Lower lobe of right lung (tissue), 2 donors: Measurements from ENCODE around the gene PRSS1. TPM values are rescaled to one million over a fixed set of nuclear protein-coding genes. Genes with fewer than 3 reads are reported as not detected.
A peak's percentile ranks its signal among the peaks of the same experiment; 100 is the strongest.

Source experiments
- ATAC-seq, 2 donors: fragments of 200-7000 bp; cut with Tn5 transposase; one replicate each; pipeline ENCODE4 v1.9.1; 2020 to 2022; ENCODE audit warnings: mild to moderate bottlenecking in 2 of 2, moderate library complexity in 2 of 2
- DNase-seq: peaks from one replicate; pipeline ENCODE4 v3.0.0-alpha.2; 2020
- H3K27ac ChIP-seq: fragments of 200-600 bp; one replicate; pipeline ENCODE4 v1.8.0; 2022
- H3K27me3 ChIP-seq: fragments of 200-600 bp; one replicate; pipeline ENCODE4 v1.8.0; 2022; ENCODE audit warnings: low read depth
- H3K36me3 ChIP-seq: fragments of 200-600 bp; one replicate; pipeline ENCODE4 v1.8.0; 2022; ENCODE audit warnings: mild to moderate bottlenecking
- H3K4me1 ChIP-seq: fragments of 200-600 bp; one replicate; pipeline ENCODE4 v1.8.0; 2022
- H3K4me3 ChIP-seq: fragments of 200-600 bp; one replicate; pipeline ENCODE4 v1.8.0; 2022; ENCODE audit warnings: mild to moderate bottlenecking
- H3K9me3 ChIP-seq: fragments of 200-600 bp; one replicate; pipeline ENCODE4 v1.8.0; 2022
- CTCF ChIP-seq: fragments of 200-600 bp; IDR thresholded peaks from one replicate; pipeline ENCODE4 v1.8.0; 2022; ENCODE audit warnings: antibody characterized with exemption, mild to moderate bottlenecking
- intact Hi-C: fragments of 100-400 bp; cut with DNase I; formaldehyde crosslinking; loops from one replicate; pipeline ENCODE4 v1.11.0; 2022
- total RNA-seq: library from RNA; stranded (reverse); fragmentation: NEBNext Ultra II Directional; extraction: Animal tissue kit (Norgen Biotek cat#: 25700); gene quantifications from one replicate; pipeline ENCODE4 v1.2.1, GENCODE V29; 2021
- donor health status: DM: no; HTN: yes; CAD: no; lungs with severe emphysema.

PRSS1 gene
- total RNA-seq, 1 donor from 2014 or later, result not detected

DNA sequence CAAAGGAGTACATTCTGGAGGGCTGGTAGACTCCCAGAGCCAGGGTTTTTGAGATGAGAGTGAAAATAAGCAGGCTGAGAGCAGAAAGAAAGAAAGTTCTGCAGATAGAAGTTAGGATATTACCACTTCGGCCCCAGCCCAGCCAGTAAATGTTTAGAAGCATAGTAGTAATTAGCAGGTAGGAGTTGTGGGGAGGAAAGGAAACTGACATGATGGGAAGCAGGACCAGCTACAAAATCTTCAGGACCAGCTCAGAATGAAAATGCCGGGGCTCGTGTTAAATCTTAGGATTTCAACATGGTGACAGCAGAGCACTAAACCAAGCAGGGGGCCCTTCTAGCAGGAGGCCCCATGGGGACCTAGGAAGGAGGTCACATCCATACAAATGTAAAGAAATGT lies 50.2 kb downstream of the PRSS1 start:
- H3K4me3 ChIP-seq, result peak overlapping the region; percentile 44
- no peak overlapping the region for H3K27ac ChIP-seq
- TF ChIP-seq CTCF, result no peak
- H3K36me3 ChIP-seq, result no peaks in the 10 kb centered on the region
- no peak for DNase-seq
- no peaks in the 10 kb centered on the region for H3K9me3 ChIP-seq
- peaks cover 34% of the 10 kb centered on the region for H3K27me3 ChIP-seq
- intact Hi-C loops, result no loop called here
- no peak for ATAC-seq
- peaks cover 16% of the 10 kb centered on the region for H3K4me1 ChIP-seq

- DNase-seq (no peak), ATAC-seq (no peak)
- intact Hi-C loops, result no loop called here
- TF ChIP-seq CTCF, result no peak
- Histone ChIP-seq H3K36me3 (no peaks in the 10 kb centered on the region), H3K27ac (no peak overlapping the region), H3K9me3 (no peaks in the 10 kb centered on the region), H3K4me1 (peaks cover 16% of the 10 kb centered on the region), H3K27me3 (peaks cover 30% of the 10 kb centered on the region), H3K4me3 (peak overlapping the region; percentile 44)
Measured at GRCh38 chr7:142800088-142800487, 50.8 kb downstream of the PRSS1 start.

GRCh38 chr7:142800699-142801260 lies 51.5 kb downstream of the PRSS1 start:
- intact Hi-C loops, result no loop called here
- no peaks in the 10 kb centered on the region for H3K9me3 ChIP-seq
- H3K4me1 ChIP-seq, result peaks cover 16% of the 10 kb centered on the region
- TF ChIP-seq CTCF, result no peak
- H3K4me3 ChIP-seq, result no peak overlapping the region
- H3K27ac ChIP-seq, result no peak overlapping the region
- H3K27me3 ChIP-seq, result peaks cover 27% of the 10 kb centered on the region
- DNase-seq (no peak), ATAC-seq (no peak)
- no peaks in the 10 kb centered on the region for H3K36me3 ChIP-seq

- intact Hi-C loops, result no loop called here
- ATAC-seq (no peak), DNase-seq (no peak)
- Histone ChIP-seq H3K4me1 (peaks cover 11% of the 10 kb centered on the region), H3K9me3 (no peaks in the 10 kb centered on the region), H3K27ac (no peak overlapping the region), H3K4me3 (no peak overlapping the region), H3K36me3 (no peaks in the 10 kb centered on the region), H3K27me3 (peaks cover 19% of the 10 kb centered on the region)
- no peak for TF ChIP-seq CTCF
Measured at GRCh38 chr7:142801601-142802295, 52.5 kb downstream of the PRSS1 start.

DNA sequence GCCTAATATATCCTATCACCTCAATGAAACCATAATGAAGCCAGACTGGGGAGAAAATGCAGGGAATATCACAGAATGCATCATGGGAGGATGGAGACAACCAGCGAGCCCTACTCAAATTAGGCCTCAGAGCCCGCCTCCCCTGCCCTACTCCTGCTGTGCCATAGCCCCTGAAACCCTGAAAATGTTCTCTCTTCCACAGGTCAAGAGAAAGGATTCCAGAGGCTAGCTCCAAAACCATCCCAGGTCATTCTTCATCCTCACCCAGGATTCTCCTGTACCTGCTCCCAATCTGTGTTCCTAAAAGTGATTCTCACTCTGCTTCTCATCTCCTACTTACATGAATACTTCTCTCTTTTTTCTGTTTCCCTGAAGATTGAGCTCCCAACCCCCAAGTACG lies 53.0 kb downstream of the PRSS1 start:
- TF ChIP-seq CTCF, result no peak
- H3K4me3 ChIP-seq, result no peak overlapping the region
- H3K27me3 ChIP-seq, result peaks cover 13% of the 10 kb centered on the region
- ATAC-seq (no peak), DNase-seq (no peak)
- H3K4me1 ChIP-seq, result peaks cover 6% of the 10 kb centered on the region
- no peaks in the 10 kb centered on the region for H3K36me3 ChIP-seq
- H3K9me3 ChIP-seq, result no peaks in the 10 kb centered on the region
- H3K27ac ChIP-seq, result no peak overlapping the region
- intact Hi-C loops, result no loop called here

Other genes with a start within 250 kb of the PRSS1 start
- gene PRSS2, start 21.5 kb downstream of the PRSS1 start, total RNA-seq, result not detected
- gene EPHB6, start 105.6 kb downstream of the PRSS1 start, total RNA-seq, result 12.2 TPM
- 0.21 TPM for gene TRPV6, start 136.3 kb downstream of the PRSS1 start, total RNA-seq
- not detected for gene TRPV5, start 184.3 kb downstream of the PRSS1 start, total RNA-seq
- gene LLCFC1, start 190.0 kb downstream of the PRSS1 start, total RNA-seq, result not detected
- 1.6 TPM for gene KEL, start 212.9 kb downstream of the PRSS1 start, total RNA-seq